ENCODE measurements around the gene PLB1.

The PLB1 gene

DNA sequence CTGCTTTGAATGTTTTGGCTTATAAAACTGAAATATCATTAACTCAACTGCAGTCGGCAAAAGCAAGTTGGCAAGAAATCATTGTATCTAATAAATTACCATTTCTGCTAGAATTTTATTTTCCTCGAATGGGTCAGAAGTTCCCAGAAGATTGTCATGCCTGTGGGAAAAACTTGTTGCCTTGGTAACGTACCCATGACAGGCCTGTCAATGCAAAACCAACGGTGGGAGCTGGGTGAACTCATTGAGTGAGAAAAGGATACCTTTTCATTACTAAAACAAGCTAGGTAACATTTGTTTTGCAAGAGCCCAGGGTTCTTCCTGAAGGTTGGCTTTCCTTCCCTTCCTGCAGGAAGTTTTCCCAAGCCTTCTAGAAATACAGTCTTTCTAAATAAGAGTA is 9.5 kb downstream of the PLB1 start:
- Mint-ChIP-seq H3K4me1 (ENCODE audit: low read depth) (peaks cover 16% of the 10 kb centered on the region), H3K4me3 (no peak overlapping the region), H3K9me3 (no peaks in the 10 kb centered on the region), H3K36me3 (ENCODE audit: low read depth) (no peaks in the 10 kb centered on the region), H3K27ac (no peak overlapping the region), H3K27me3 (ENCODE audit: low read depth) (peaks cover 3% of the 10 kb centered on the region)
- no peak for DNase-seq (ENCODE audit: low spot score)

DNA sequence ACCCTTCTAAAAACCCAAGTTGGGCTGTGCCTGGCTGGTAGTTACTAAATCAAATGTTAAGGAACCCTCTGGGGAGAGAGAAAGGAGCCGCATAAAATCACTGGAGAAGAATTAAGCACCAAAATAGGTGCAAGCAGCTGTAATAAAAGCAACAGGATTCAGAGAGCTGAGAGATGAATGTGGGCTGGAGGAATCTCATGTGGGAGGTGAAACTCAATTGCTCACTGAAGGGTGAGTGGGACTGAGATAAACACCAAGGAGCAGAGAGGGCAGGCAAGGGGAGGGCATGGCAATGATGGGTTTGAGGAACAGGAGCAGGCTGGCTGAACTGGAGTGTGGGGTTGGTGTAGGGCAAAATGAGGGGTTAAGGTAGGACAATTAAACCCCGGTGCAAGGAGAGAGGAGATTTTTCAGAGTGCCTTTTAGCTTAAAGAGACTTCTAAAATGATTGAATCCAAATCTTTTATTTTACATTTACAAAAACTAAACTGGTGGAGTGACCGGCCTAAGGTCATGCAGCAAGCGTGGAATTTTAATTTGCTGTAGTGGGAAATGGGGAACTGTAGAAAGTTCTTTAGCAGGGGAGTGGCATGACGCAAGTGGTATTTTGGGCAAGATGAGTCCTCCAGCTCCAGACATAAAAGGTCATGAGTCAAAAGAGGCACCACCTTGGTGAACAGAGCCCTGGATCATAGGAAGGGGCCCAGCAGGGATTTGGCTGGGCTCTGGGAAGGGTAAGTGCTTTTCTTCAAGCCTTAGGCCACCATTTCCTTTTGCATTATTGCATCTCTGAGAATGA is 10.5 kb downstream of the PLB1 start:
- H3K36me3 Mint-ChIP-seq (ENCODE audit: low read depth) = no peaks in the 10 kb centered on the region
- no peak overlapping the region for H3K4me3 Mint-ChIP-seq
- peak; percentile 17 for DNase-seq (ENCODE audit: low spot score)
- peaks cover under 1% of the 10 kb centered on the region for H3K9me3 Mint-ChIP-seq
- peaks cover 16% of the 10 kb centered on the region for H3K4me1 Mint-ChIP-seq (ENCODE audit: low read depth)
- H3K27me3 Mint-ChIP-seq (ENCODE audit: low read depth) = peaks cover under 1% of the 10 kb centered on the region
- no peak overlapping the region for H3K27ac Mint-ChIP-seq

DNA sequence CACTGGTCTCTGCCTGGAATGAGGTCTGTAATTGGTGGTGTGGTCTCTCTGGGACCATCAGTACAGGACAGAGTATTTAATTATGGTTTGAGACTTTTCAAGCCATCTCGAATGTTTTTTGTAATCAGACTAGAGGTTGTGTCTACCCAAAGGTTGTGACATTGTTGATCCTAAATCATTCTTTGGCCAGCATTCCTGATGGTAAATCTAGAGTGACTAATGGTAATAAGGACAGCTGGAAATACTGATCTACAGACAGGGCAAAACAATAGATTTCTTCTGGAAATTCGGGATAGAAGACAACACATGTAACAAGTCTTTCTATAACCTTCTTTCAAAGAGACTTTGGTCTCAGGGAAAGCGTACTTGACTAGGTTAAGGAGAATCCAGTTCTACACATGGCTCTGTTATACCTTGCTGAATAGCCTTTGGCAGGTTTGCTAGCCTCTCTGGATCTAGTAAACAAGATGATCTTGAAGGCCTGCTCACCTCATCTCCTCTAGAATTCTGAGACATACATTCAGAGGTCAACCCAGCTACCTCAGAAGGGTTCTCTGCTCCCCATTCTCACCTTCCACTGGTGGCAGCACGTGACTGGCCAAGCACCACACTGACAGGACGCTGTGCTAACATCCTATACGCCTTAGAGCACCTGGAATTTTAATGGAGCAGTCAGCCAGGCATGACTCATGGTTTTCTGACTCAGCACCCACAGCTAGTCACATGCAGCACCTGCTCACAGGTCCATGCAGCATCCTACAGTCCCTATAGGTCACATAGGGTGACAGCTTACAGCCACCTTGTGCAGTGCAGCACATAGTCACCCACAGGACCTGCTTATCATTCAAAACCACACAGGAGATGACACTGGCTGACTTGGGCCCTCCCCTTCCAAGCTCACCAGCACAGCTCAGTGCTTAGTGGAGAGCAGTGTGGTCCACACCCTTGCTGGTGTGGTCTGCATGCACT is 12.2 kb downstream of the PLB1 start:
- DNase-seq (ENCODE audit: low spot score) = peak; percentile 58
- H3K9me3 Mint-ChIP-seq = peaks cover 18% of the 10 kb centered on the region
- peaks cover 11% of the 10 kb centered on the region for H3K27me3 Mint-ChIP-seq (ENCODE audit: low read depth)
- H3K36me3 Mint-ChIP-seq (ENCODE audit: low read depth) = peaks cover 11% of the 10 kb centered on the region
- no peak overlapping the region for H3K4me3 Mint-ChIP-seq
- peaks cover 25% of the 10 kb centered on the region for H3K4me1 Mint-ChIP-seq (ENCODE audit: low read depth)
- peak overlapping the region; percentile 27 for H3K27ac Mint-ChIP-seq

DNA sequence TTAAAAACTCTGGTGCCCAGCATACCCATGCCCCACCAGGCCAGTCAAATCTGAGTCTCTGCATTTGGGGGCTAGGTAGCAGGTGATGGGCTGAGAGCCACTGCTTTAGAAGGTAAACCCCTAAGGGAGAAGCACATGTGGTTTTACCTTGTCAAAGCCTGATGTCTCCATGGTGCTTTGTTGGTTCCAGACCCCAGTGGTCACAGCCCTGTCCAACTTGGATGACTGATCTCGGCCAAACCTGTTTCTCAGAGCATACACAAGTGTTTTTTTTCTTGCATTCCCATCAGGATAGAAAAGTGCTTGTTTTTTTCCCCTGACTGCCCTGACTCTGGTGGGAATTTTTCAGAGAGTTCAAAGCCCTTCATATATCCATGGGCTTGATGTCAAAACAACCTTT is 13.5 kb downstream of the PLB1 start:
- Mint-ChIP-seq H3K4me3 (no peak overlapping the region), H3K9me3 (peaks cover 19% of the 10 kb centered on the region), H3K4me1 (ENCODE audit: low read depth) (peaks cover 25% of the 10 kb centered on the region), H3K27me3 (ENCODE audit: low read depth) (peaks cover 22% of the 10 kb centered on the region), H3K36me3 (ENCODE audit: low read depth) (peaks cover 12% of the 10 kb centered on the region), H3K27ac (peak overlapping the region; percentile 60)
- DNase-seq (ENCODE audit: low spot score) = no peak

DNA sequence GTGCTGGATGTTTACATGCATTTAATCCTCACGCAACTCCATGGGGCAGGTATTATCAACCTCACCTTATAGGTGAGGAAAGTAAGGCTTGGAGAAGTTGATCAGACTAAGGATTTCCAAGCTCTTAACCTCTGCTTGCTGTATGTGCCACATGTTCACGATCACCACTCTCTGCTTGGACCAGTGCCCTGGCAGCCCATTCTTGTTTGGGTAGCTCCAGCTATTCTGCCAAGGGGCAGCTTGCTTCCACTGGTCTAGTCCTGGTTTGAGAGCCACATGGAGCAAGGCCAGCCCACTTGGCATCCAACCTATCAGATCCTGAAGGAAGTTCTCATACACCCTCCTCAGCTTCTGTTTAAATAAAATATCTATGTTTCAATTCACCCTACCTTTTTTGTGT is 14.3 kb downstream of the PLB1 start:
- H3K36me3 Mint-ChIP-seq (ENCODE audit: low read depth) = peaks cover 12% of the 10 kb centered on the region
- H3K27me3 Mint-ChIP-seq (ENCODE audit: low read depth) = peaks cover 25% of the 10 kb centered on the region
- no peak overlapping the region for H3K4me3 Mint-ChIP-seq
- H3K27ac Mint-ChIP-seq = no peak overlapping the region
- no peak for DNase-seq (ENCODE audit: low spot score)
- peaks cover 25% of the 10 kb centered on the region for H3K4me1 Mint-ChIP-seq (ENCODE audit: low read depth)
- peaks cover 19% of the 10 kb centered on the region for H3K9me3 Mint-ChIP-seq

DNA sequence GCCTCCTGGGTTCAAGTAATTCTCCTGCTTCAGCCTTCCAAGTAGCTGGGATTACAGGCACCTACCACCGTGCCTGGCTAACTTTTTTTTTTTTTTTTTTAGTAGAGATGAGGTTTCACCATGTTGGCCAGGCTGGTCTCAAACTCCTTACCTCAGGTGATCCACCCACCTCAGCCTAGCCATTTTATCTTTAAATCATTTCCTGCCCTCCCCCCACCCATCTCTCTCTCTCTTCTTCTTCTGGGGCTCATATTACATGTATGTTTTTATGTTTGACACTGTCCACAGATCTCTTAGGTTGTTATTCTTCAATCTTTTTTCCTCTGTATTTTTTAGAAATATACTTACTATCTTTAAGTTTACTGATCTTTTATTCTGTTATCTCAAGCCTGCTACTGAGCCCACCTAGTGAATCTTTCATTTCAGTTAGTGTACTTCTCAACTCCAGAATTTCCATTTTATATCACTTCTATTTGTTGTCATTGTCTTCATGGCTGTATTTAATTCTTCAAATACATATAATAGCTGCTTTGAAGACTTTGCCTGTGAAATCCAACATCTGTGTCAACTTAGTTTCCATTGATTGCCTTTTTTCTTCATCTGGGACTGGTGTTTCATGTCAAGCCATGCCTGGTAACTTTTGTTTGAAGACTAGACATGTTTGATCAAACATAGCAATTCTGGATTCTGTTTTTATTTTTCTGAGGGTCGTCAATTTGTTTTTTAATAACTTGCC is 16.2 kb downstream of the PLB1 start:
- Mint-ChIP-seq H3K27me3 (ENCODE audit: low read depth) (peaks cover 37% of the 10 kb centered on the region), H3K4me1 (ENCODE audit: low read depth) (peaks cover 21% of the 10 kb centered on the region), H3K4me3 (no peak overlapping the region), H3K9me3 (peaks cover 19% of the 10 kb centered on the region), H3K27ac (no peak overlapping the region), H3K36me3 (ENCODE audit: low read depth) (peaks cover 12% of the 10 kb centered on the region)
- no peak for DNase-seq (ENCODE audit: low spot score)

- no peak overlapping the region for H3K27ac Mint-ChIP-seq
- no peak overlapping the region for H3K4me3 Mint-ChIP-seq
- H3K27me3 Mint-ChIP-seq (ENCODE audit: low read depth) = peaks cover 37% of the 10 kb centered on the region
- H3K4me1 Mint-ChIP-seq (ENCODE audit: low read depth) = peaks cover 21% of the 10 kb centered on the region
- no peak for DNase-seq (ENCODE audit: low spot score)
- H3K9me3 Mint-ChIP-seq = peaks cover 19% of the 10 kb centered on the region
- peaks cover 12% of the 10 kb centered on the region for H3K36me3 Mint-ChIP-seq (ENCODE audit: low read depth)
Measured at GRCh38 chr2:28512607-28512965, 16.7 kb downstream of the PLB1 start.

GRCh38 chr2:28513097-28513496 is 17.2 kb downstream of the PLB1 start:
- Mint-ChIP-seq H3K9me3 (peaks cover 19% of the 10 kb centered on the region), H3K36me3 (ENCODE audit: low read depth) (peaks cover 12% of the 10 kb centered on the region), H3K27me3 (ENCODE audit: low read depth) (peaks cover 41% of the 10 kb centered on the region), H3K4me3 (no peak overlapping the region), H3K4me1 (ENCODE audit: low read depth) (peaks cover 21% of the 10 kb centered on the region), H3K27ac (no peak overlapping the region)
- no peak for DNase-seq (ENCODE audit: low spot score)

GRCh38 chr2:28515176-28515751 is 19.4 kb downstream of the PLB1 start:
- peaks cover 9% of the 10 kb centered on the region for H3K4me1 Mint-ChIP-seq (ENCODE audit: low read depth)
- peaks cover 51% of the 10 kb centered on the region for H3K27me3 Mint-ChIP-seq (ENCODE audit: low read depth)
- peaks cover 19% of the 10 kb centered on the region for H3K9me3 Mint-ChIP-seq
- peaks cover 12% of the 10 kb centered on the region for H3K36me3 Mint-ChIP-seq (ENCODE audit: low read depth)
- H3K4me3 Mint-ChIP-seq = no peak overlapping the region
- no peak for DNase-seq (ENCODE audit: low spot score)
- no peak overlapping the region for H3K27ac Mint-ChIP-seq

- peaks cover 17% of the 10 kb centered on the region for H3K9me3 Mint-ChIP-seq
- no peak for DNase-seq (ENCODE audit: low spot score)
- peaks cover 8% of the 10 kb centered on the region for H3K4me1 Mint-ChIP-seq (ENCODE audit: low read depth)
- no peak overlapping the region for H3K4me3 Mint-ChIP-seq
- H3K36me3 Mint-ChIP-seq (ENCODE audit: low read depth) = peaks cover 11% of the 10 kb centered on the region
- H3K27ac Mint-ChIP-seq = no peak overlapping the region
- H3K27me3 Mint-ChIP-seq (ENCODE audit: low read depth) = peaks cover 58% of the 10 kb centered on the region
Measured at GRCh38 chr2:28516430-28516829, 20.6 kb downstream of the PLB1 start.

- peaks cover 9% of the 10 kb centered on the region for H3K36me3 Mint-ChIP-seq (ENCODE audit: low read depth)
- H3K4me1 Mint-ChIP-seq (ENCODE audit: low read depth) = peaks cover 6% of the 10 kb centered on the region
- H3K4me3 Mint-ChIP-seq = no peak overlapping the region
- H3K9me3 Mint-ChIP-seq = peaks cover 12% of the 10 kb centered on the region
- no peak overlapping the region for H3K27ac Mint-ChIP-seq
- peaks cover 62% of the 10 kb centered on the region for H3K27me3 Mint-ChIP-seq (ENCODE audit: low read depth)
- no peak for DNase-seq (ENCODE audit: low spot score)
Measured at GRCh38 chr2:28516950-28517349, 21.1 kb downstream of the PLB1 start.

GRCh38 chr2:28521663-28522062 is 25.8 kb downstream of the PLB1 start:
- no peak overlapping the region for H3K27ac Mint-ChIP-seq
- H3K36me3 Mint-ChIP-seq (ENCODE audit: low read depth) = no peaks in the 10 kb centered on the region
- no peaks in the 10 kb centered on the region for H3K9me3 Mint-ChIP-seq
- H3K27me3 Mint-ChIP-seq (ENCODE audit: low read depth) = peaks cover 55% of the 10 kb centered on the region
- H3K4me1 Mint-ChIP-seq (ENCODE audit: low read depth) = peaks cover 5% of the 10 kb centered on the region
- no peak overlapping the region for H3K4me3 Mint-ChIP-seq
- DNase-seq (ENCODE audit: low spot score) = no peak

DNA sequence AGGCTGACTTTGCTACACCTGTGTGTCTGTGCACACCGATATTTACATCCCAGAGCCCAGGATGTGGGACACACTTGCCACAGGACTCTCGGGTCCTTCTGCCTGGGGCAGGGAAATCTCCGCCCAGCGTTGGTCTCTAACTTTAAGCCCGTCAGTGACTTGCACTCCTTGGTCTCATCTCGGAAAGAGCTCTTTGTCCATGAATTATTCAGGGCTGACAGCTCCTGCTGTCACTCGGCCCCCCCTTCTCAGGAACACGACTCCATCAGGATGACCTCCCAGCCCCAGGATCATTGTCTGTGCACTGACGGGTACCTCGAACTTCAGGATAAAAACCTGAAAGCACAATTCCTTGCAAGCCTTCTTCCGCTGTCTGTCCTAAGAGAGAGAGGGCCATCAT is 26.6 kb downstream of the PLB1 start:
- Mint-ChIP-seq H3K36me3 (ENCODE audit: low read depth) (no peaks in the 10 kb centered on the region), H3K27ac (no peak overlapping the region), H3K27me3 (ENCODE audit: low read depth) (peaks cover 55% of the 10 kb centered on the region), H3K4me1 (ENCODE audit: low read depth) (peaks cover 5% of the 10 kb centered on the region), H3K4me3 (no peak overlapping the region), H3K9me3 (no peaks in the 10 kb centered on the region)
- DNase-seq (ENCODE audit: low spot score) = no peak

Data from T-helper 2 cell treated with Interferon-gamma antibody and Interleukin-4, amounts not matched to agents 5 μg/mL and 100 μg/mL, for 36 hours (primary cell).